Right lobe of liver (tissue), 6 donors: ENCODE results near the gene EPHA4. TPM values are rescaled to one million over a fixed set of nuclear protein-coding genes. Genes with fewer than 3 reads are reported as not detected.
A peak's percentile ranks its signal among the peaks of the same experiment; 100 is the strongest.

Experiments
- ATAC-seq, 4 donors: fragments of 200-7000 bp; cut with Tn5 transposase; one replicate each; pipeline ENCODE4 v1.9.1; 2020; ENCODE audit warnings: mild to moderate bottlenecking in 4 of 4, moderate library complexity in 4 of 4
- DNase-seq, 3 donors: peaks; one replicate each; pipeline ENCODE4 v3.0.0-alpha.2; 2020
- H3K27ac ChIP-seq, 3 donors: fragments of 200-600 bp; one replicate each; pipeline ENCODE4 v1.8.0; 2022
- H3K27me3 ChIP-seq, 2 donors: fragments of 200-600 bp; one replicate each; pipeline ENCODE4 v1.8.0; 2022
- H3K36me3 ChIP-seq, 4 donors: fragments of 200-600 bp; sonication (generic) in 1 of 4; one replicate each; pipeline versions ENCODE4 v1.5.1 to v1.8.0; 2017 to 2022; ENCODE audit warnings: control low read depth in 1 of 4
- H3K4me1 ChIP-seq, 4 donors: fragments of 200-600 bp; sonication (generic) in 1 of 4; one replicate each; pipeline versions ENCODE4 v1.5.1 to v1.8.0; 2017 to 2022; ENCODE audit warnings: control low read depth in 1 of 4
- H3K4me3 ChIP-seq, 3 donors: fragments of 200-600 bp; one replicate each; pipeline ENCODE4 v1.8.0; 2022
- H3K9me3 ChIP-seq, 4 donors: fragments of 200-600 bp; sonication (generic) in 1 of 4; one replicate each; pipeline versions ENCODE4 v1.5.1 to v1.8.0; 2017 to 2022; ENCODE audit warnings: control low read depth in 1 of 4
- POLR2A ChIP-seq: fragments of 450-650 bp; IDR thresholded peaks from one replicate; pipeline ENCODE4 v1.6.1; 2017; ENCODE audit warnings: antibody characterized with exemption, mild to moderate bottlenecking
- WGBS: methylation state at CpG from one replicate; pipeline ENCODE4 v1.1.6; 2018; ENCODE audit warnings: low coverage, low lambda C conversion rate; ENCODE audit not compliant: insufficient coverage; ENCODE audit errors: missing lambda C conversion rate; 5-methylcytosine and 5-hydroxymethylcytosine counted together
- intact Hi-C, 2 donors: fragments of 100-400 bp; cut with DNase I; formaldehyde crosslinking; loops; one replicate each; pipeline versions ENCODE4 v1.11.2 to v1.14.1; 2022
- total RNA-seq, 6 experiments: library from RNA; depleted of rRNA in 2 of 6; stranded (reverse); fragments of >200 nt in 2 of 6; fragmentation: NEBNext Ultra II Directional in 3 of 6; extraction: Animal tissue kit (Norgen Biotek cat#: 25700) in 3 of 6; gene quantifications; one replicate each; pipeline versions ENCODE4 v1.1.0 to v1.2.4, GENCODE V29; 2016 to 2023
- TF ChIP-seq, protein P1 (sequence below), 4 donors: fragments of 200-600 bp in 3 of 4; fragments of 450-650 bp in 1 of 4; IDR thresholded peaks; one replicate each; pipeline versions ENCODE4 v1.5.1 to v1.8.0; 2016 to 2022; ENCODE audit warnings: antibody characterized with exemption in 4 of 4, mild to moderate bottlenecking in 2 of 4
- donor health status: DM: no; HTN: yes; CAD: no.
- donor health status: DM: no; HTN: no; CAD: no.
- donor health status: DM: no; HTN: no; CAD: no.
- donor health status: DM: no; HTN: yes; CAD: no.
- donor health status: DM: no; HTN: yes; CAD: no.

Gene EPHA4
- total RNA-seq, 6 experiments from 2014 or later: 0.61 to 2.9 (median 1.0) TPM

DNA sequence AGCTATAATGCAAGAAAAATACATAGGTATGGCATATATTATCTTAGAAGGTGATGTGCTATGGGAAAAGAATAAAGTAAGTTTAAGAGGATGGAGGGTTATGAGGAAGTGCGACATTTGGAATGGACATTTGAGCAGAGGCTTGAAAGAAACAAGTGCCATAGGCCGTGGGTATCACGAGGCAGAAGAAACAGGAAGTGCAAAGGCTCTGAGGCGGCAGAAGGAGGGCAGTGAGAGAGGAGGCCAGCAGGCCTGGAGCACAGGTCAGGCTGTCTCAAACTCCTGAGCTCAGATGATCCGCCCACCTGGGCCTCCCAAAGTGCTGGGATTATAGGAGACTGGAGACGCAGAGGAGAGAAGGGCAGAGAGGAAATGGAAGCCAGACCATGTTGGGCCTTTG lies 40.7 kb upstream of the EPHA4 start:
- 74% methylated on average over 6 of the region's 6 CpGs for WGBS
- intact Hi-C loops: no loop called here
- DNase-seq: no peak

DNA sequence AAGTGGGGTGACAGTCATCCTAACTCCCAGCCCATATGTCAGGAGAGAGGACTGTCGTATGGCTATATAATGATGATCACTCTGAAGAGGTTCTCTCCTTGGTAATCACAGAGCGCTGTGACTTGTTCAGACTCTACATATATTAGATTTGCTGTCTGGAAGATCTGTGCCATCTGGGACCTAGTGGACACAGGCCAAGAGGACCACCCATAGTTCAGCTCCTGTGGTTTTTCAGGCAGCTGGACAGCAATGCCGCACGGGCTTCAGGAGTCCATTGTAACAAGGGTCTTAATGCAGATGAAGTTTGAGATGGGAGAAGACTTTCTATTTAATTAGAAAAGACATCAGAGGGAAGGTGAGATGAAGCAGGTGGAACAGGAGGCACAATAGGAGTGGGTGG lies 40.1 kb upstream of the EPHA4 start:
- Histone ChIP-seq H3K27ac (no peak overlapping the region), H3K36me3 (no peaks in the 10 kb centered on the region), H3K4me1 (no peaks in the 10 kb centered on the region), H3K4me3 (no peak overlapping the region), H3K27me3 (no peaks in the 10 kb centered on the region), H3K9me3 (no peaks in the 10 kb centered on the region)
- ATAC-seq (no peak), DNase-seq (no peak)
- 59% methylated on average over 4 of the region's 4 CpGs for WGBS
- intact Hi-C loops: no loop called here
- no peak for TF ChIP-seq POLR2A
- TF ChIP-seq, protein P1, sequence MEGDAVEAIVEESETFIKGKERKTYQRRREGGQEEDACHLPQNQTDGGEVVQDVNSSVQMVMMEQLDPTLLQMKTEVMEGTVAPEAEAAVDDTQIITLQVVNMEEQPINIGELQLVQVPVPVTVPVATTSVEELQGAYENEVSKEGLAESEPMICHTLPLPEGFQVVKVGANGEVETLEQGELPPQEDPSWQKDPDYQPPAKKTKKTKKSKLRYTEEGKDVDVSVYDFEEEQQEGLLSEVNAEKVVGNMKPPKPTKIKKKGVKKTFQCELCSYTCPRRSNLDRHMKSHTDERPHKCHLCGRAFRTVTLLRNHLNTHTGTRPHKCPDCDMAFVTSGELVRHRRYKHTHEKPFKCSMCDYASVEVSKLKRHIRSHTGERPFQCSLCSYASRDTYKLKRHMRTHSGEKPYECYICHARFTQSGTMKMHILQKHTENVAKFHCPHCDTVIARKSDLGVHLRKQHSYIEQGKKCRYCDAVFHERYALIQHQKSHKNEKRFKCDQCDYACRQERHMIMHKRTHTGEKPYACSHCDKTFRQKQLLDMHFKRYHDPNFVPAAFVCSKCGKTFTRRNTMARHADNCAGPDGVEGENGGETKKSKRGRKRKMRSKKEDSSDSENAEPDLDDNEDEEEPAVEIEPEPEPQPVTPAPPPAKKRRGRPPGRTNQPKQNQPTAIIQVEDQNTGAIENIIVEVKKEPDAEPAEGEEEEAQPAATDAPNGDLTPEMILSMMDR (IDR thresholded peaks at IDR 0.05): no peak

More for the DNA sequence above, 40.7 kb upstream of the EPHA4 start:
- H3K27me3 ChIP-seq: no peaks in the 10 kb centered on the region
- H3K27ac ChIP-seq: no peak overlapping the region
- H3K4me3 ChIP-seq: no peak overlapping the region
- ATAC-seq: no peak
- TF ChIP-seq POLR2A: no peak
- TF ChIP-seq, protein P1 (IDR thresholded peaks at IDR 0.05): no peak
- H3K4me1 ChIP-seq: no peaks in the 10 kb centered on the region
- no peaks in the 10 kb centered on the region for H3K36me3 ChIP-seq
- H3K9me3 ChIP-seq: no peaks in the 10 kb centered on the region

DNA sequence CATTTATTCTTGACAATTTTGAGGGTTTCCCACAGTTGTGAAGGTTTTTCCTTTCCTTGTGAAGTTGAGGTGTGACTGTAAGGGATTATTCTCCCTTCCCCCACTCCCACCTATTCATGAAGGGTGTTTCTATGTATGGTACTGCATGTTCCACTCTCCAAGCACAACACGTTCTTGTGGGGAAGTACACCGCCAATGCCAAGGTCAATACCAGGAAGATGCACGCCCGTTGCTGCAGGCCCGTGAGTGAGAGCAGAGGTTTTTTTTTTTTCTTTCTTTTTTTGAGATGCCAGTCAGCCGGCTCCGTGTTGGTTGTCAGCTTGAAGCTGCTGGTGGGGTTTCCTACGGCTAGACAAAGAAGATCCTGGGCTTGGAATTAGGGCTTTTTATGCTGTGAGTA lies 38.6 kb upstream of the EPHA4 start:
- ATAC-seq (peak in 2 of 4 donors; percentile 33 to 40), DNase-seq (no peak)
- intact Hi-C loops: no loop called here
- no peaks in the 10 kb centered on the region for H3K36me3 ChIP-seq
- 49% methylated on average over 7 of the region's 8 CpGs for WGBS
- H3K27ac ChIP-seq: no peak overlapping the region
- H3K4me1 ChIP-seq: no peaks in the 10 kb centered on the region
- no peaks in the 10 kb centered on the region for H3K27me3 ChIP-seq
- H3K9me3 ChIP-seq: no peaks in the 10 kb centered on the region
- TF ChIP-seq, protein P1 (IDR thresholded peaks at IDR 0.05): no peak
- TF ChIP-seq POLR2A: no peak
- no peak overlapping the region for H3K4me3 ChIP-seq

GRCh38 chr2:221610255-221610654 lies 38.2 kb upstream of the EPHA4 start:
- intact Hi-C loops: no loop called here
- DNase-seq (no peak), ATAC-seq (no peak)
- no peak for TF ChIP-seq POLR2A
- TF ChIP-seq, protein P1 (IDR thresholded peaks at IDR 0.05): no peak
- Histone ChIP-seq H3K36me3 (no peaks in the 10 kb centered on the region), H3K27me3 (no peaks in the 10 kb centered on the region), H3K9me3 (no peaks in the 10 kb centered on the region), H3K4me1 (no peaks in the 10 kb centered on the region), H3K27ac (no peak overlapping the region), H3K4me3 (no peak overlapping the region)
- 17% methylated on average over 2 of the region's 2 CpGs for whole genome bisulfite sequencing

GRCh38 chr2:221608442-221608841 lies 36.3 kb upstream of the EPHA4 start:
- Histone ChIP-seq H3K4me1 (no peaks in the 10 kb centered on the region), H3K9me3 (no peaks in the 10 kb centered on the region), H3K27ac (no peak overlapping the region), H3K27me3 (no peaks in the 10 kb centered on the region), H3K36me3 (no peaks in the 10 kb centered on the region), H3K4me3 (no peak overlapping the region)
- no peak for DNase-seq
- ATAC-seq: no peak
- intact Hi-C loops: no loop called here
- WGBS: 34% methylated on average over 3 of the region's 3 CpGs
- TF ChIP-seq POLR2A: no peak
- TF ChIP-seq, protein P1 (IDR thresholded peaks at IDR 0.05): no peak
